HL-60 (cell line): ENCODE data around the gene YY1.
A peak's percentile ranks its signal among the peaks of the same experiment; 100 is the strongest.

Experiments
- DNase-seq, 2 experiments: peaks; one replicate each; pipeline ENCODE4 v3.0.0-alpha.2; 2010 to 2020; ENCODE audit warnings: low read depth in 1 of 2, low spot score in 1 of 2
- H3K27ac ChIP-seq: fragments of 250-450 bp; sonication (Bioruptor Pico); replicated peaks from 2 replicates; pipeline ENCODE4 v1.5.1; 2020; ENCODE audit warnings: mild to moderate bottlenecking, moderate library complexity
- H3K27me3 ChIP-seq: fragments of 250-450 bp; sonication (Bioruptor Pico); 2 replicates; pipeline ENCODE4 v1.5.1; 2021; ENCODE audit warnings: mild to moderate bottlenecking, moderate library complexity; ENCODE audit not compliant: insufficient read depth, poor library complexity, severe bottlenecking
- H3K4me3 ChIP-seq: replicated peaks from 2 replicates; pipeline ENCODE4 v1.5.1; 2011; ENCODE audit warnings: mild to moderate bottlenecking, control low read depth, low read length; ENCODE audit not compliant: insufficient read depth
- GABPA ChIP-seq: IDR thresholded peaks from 2 replicates; pipeline ENCODE4 v1.6.1; 2012; ENCODE audit warnings: low read depth
- POLR2AphosphoS5 ChIP-seq: IDR thresholded peaks from 2 replicates; pipeline ENCODE4 v1.6.1; 2012; ENCODE audit warnings: low read depth
- SPI1 ChIP-seq: IDR thresholded peaks from 2 replicates; pipeline ENCODE4 v1.6.1; 2012; ENCODE audit warnings: low read depth, mild to moderate bottlenecking, borderline replicate concordance
- TF ChIP-seq, protein P1 (sequence below): IDR thresholded peaks from one replicate; pipeline ENCODE4 v1.5.1; 2011; ENCODE audit warnings: low read length, control low read depth, inconsistent platforms; ENCODE audit not compliant: insufficient read depth
- TF ChIP-seq, protein P2 (sequence below): IDR thresholded peaks from 2 replicates; pipeline ENCODE4 v1.6.1; 2012; ENCODE audit warnings: low read depth; ENCODE audit not compliant: insufficient replicate concordance

The YY1 gene

DNA sequence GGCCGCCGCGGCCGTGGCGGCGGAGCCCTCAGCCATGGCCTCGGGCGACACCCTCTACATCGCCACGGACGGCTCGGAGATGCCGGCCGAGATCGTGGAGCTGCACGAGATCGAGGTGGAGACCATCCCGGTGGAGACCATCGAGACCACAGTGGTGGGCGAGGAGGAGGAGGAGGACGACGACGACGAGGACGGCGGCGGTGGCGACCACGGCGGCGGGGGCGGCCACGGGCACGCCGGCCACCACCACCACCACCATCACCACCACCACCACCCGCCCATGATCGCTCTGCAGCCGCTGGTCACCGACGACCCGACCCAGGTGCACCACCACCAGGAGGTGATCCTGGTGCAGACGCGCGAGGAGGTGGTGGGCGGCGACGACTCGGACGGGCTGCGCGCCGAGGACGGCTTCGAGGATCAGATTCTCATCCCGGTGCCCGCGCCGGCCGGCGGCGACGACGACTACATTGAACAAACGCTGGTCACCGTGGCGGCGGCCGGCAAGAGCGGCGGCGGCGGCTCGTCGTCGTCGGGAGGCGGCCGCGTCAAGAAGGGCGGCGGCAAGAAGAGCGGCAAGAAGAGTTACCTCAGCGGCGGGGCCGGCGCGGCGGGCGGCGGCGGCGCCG, 381 bp downstream of the YY1 start:
- peak overlapping the region; percentile 84 for H3K4me3 ChIP-seq
- TF ChIP-seq SPI1: no peak
- TF ChIP-seq, protein P1, sequence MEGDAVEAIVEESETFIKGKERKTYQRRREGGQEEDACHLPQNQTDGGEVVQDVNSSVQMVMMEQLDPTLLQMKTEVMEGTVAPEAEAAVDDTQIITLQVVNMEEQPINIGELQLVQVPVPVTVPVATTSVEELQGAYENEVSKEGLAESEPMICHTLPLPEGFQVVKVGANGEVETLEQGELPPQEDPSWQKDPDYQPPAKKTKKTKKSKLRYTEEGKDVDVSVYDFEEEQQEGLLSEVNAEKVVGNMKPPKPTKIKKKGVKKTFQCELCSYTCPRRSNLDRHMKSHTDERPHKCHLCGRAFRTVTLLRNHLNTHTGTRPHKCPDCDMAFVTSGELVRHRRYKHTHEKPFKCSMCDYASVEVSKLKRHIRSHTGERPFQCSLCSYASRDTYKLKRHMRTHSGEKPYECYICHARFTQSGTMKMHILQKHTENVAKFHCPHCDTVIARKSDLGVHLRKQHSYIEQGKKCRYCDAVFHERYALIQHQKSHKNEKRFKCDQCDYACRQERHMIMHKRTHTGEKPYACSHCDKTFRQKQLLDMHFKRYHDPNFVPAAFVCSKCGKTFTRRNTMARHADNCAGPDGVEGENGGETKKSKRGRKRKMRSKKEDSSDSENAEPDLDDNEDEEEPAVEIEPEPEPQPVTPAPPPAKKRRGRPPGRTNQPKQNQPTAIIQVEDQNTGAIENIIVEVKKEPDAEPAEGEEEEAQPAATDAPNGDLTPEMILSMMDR: no peak
- TF ChIP-seq GABPA: no peak
- TF ChIP-seq POLR2AphosphoS5: no peak
- TF ChIP-seq, protein P2, sequence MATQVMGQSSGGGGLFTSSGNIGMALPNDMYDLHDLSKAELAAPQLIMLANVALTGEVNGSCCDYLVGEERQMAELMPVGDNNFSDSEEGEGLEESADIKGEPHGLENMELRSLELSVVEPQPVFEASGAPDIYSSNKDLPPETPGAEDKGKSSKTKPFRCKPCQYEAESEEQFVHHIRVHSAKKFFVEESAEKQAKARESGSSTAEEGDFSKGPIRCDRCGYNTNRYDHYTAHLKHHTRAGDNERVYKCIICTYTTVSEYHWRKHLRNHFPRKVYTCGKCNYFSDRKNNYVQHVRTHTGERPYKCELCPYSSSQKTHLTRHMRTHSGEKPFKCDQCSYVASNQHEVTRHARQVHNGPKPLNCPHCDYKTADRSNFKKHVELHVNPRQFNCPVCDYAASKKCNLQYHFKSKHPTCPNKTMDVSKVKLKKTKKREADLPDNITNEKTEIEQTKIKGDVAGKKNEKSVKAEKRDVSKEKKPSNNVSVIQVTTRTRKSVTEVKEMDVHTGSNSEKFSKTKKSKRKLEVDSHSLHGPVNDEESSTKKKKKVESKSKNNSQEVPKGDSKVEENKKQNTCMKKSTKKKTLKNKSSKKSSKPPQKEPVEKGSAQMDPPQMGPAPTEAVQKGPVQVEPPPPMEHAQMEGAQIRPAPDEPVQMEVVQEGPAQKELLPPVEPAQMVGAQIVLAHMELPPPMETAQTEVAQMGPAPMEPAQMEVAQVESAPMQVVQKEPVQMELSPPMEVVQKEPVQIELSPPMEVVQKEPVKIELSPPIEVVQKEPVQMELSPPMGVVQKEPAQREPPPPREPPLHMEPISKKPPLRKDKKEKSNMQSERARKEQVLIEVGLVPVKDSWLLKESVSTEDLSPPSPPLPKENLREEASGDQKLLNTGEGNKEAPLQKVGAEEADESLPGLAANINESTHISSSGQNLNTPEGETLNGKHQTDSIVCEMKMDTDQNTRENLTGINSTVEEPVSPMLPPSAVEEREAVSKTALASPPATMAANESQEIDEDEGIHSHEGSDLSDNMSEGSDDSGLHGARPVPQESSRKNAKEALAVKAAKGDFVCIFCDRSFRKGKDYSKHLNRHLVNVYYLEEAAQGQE: no peak
- DNase-seq: no peak
- peak overlapping the region; percentile 89 for H3K27ac ChIP-seq
- no peaks in the 10 kb centered on the region for H3K27me3 ChIP-seq

DNA sequence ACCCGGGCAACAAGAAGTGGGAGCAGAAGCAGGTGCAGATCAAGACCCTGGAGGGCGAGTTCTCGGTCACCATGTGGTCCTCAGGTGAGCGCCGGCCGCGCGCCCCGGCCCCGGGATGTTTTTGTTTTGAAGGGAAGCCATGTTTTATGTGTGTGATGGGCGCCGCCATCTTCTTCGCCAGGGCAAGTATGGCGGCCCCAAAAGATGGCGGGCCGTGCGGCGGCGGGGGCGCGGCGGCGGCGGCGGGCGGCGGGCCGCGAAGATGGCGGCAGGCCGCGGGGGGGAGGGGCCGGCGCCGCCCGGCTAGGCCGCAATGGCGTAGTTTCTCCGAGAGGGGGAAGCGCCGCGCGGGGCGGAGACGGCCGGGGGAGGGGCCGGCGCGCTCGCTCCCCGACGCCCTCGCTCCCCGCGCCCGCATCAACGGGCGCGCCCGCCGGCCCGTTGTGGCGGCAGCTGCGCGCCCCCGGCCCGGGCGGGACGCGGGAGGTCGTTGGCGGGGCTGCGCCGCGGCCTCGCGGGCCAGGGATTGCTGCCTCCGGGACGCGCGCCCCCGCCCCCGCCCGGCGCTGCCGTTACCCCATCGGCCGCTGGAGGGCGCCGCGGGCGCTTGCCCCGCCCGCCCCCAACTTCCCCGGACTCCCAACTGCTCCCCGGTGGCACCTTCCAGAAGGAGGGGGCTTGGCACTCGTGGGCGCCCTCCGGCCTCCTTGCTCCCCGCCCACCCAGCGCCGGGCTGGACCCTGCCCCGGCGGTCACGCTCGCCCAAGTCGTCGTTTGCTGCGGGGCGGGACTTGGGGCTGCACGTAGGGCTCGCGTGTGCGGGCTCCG, 1.1 kb downstream of the YY1 start:
- Histone ChIP-seq H3K4me3 (peak overlapping the region; percentile 84), H3K27me3 (no peaks in the 10 kb centered on the region), H3K27ac (peak overlapping the region; percentile 89)
- no peak for TF ChIP-seq POLR2AphosphoS5
- no peak for TF ChIP-seq GABPA
- TF ChIP-seq, protein P2: no peak
- no peak for TF ChIP-seq SPI1
- TF ChIP-seq, protein P1: peak; percentile 26
- peak; percentile 63 to 75 for DNase-seq

DNA sequence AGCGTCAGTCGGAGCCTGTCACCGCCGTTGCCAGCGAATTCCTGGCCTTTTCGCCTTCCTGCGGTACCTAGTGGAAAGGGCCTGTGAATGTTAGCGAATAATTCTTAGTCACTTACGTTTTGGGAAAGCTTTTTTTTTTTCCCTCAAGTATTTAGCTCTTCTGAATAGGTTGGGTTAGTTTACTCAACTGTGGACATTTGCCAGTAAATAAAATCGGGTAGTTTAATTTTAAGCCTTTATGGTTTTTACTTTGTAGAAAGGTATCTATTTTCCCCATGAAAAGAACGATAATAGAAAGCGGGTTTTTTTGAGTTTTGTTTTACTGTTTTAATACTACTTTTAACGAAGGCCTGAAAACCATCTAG, 1.7 kb downstream of the YY1 start:
- no peaks in the 10 kb centered on the region for H3K27me3 ChIP-seq
- peak overlapping the region; percentile 75 for H3K27ac ChIP-seq
- TF ChIP-seq, protein P1: no peak
- TF ChIP-seq, protein P2: no peak
- TF ChIP-seq POLR2AphosphoS5 (no peak), SPI1 (no peak), GABPA (no peak)
- H3K4me3 ChIP-seq: peak overlapping the region; percentile 81
- no peak for DNase-seq
